ENCODE results near the gene DSCAML1. TPM values are rescaled to one million over a fixed set of nuclear protein-coding genes. Genes with fewer than 3 reads are reported as not detected.

The DSCAML1 gene
- total and polyA plus RNA-seq, 12 donors: 0.16 to 1.5 (median 0.57) TPM

DNA sequence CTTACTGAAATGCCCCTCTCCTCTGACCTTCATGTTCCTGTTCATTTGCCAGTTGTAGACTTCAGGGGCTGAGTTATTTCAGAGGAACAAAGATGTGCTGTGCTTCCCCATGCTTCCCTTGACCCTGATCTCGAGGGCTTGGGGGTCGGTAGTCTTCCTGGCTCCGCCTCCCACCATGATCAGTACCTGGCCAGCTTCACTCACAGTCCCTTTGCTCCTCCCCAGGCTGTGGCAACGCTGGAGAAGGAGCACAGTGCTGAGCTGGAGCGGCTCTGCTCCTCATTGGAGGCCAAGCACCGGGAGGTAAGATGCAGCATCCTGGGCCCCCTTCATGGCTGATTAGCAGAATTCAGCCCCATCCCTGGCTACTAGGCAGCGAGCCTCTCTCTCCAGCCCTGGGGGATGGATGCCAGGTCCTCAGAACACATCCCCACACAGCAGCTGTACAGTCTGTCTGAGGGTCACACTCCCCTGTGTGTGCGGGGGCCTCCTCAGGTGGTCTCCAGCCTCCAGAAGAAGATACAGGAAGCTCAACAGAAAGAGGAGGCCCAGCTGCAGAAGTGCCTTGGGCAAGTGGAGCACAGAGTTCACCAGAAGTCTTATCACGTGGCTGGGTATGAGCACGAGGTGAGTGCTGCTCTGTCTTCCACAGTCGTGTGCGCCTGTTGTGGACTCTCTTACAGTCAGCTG, 404.9 kb downstream of the DSCAML1 start:
- TF ChIP-seq, protein P1, sequence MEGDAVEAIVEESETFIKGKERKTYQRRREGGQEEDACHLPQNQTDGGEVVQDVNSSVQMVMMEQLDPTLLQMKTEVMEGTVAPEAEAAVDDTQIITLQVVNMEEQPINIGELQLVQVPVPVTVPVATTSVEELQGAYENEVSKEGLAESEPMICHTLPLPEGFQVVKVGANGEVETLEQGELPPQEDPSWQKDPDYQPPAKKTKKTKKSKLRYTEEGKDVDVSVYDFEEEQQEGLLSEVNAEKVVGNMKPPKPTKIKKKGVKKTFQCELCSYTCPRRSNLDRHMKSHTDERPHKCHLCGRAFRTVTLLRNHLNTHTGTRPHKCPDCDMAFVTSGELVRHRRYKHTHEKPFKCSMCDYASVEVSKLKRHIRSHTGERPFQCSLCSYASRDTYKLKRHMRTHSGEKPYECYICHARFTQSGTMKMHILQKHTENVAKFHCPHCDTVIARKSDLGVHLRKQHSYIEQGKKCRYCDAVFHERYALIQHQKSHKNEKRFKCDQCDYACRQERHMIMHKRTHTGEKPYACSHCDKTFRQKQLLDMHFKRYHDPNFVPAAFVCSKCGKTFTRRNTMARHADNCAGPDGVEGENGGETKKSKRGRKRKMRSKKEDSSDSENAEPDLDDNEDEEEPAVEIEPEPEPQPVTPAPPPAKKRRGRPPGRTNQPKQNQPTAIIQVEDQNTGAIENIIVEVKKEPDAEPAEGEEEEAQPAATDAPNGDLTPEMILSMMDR (IDR thresholded peaks at IDR 0.05): no peak
- ATAC-seq (no peak), DNase-seq (no peak)
- no peaks in the 10 kb centered on the region for H3K27me3 ChIP-seq
- no peak overlapping the region for H3K27ac ChIP-seq
- H3K9me3 ChIP-seq: no peaks in the 10 kb centered on the region
- H3K4me1 ChIP-seq: no peaks in the 10 kb centered on the region
- intact Hi-C loops (cut with DNase I): no loop called here
- peaks cover 0 to 97% (median 41%) of the 10 kb centered on the region in 9 donors for H3K36me3 ChIP-seq
- 88 to 93% methylated on average over 12 of the region's 12 CpGs for WGBS, 2 donors
- H3K4me3 ChIP-seq: no peak overlapping the region

DNA sequence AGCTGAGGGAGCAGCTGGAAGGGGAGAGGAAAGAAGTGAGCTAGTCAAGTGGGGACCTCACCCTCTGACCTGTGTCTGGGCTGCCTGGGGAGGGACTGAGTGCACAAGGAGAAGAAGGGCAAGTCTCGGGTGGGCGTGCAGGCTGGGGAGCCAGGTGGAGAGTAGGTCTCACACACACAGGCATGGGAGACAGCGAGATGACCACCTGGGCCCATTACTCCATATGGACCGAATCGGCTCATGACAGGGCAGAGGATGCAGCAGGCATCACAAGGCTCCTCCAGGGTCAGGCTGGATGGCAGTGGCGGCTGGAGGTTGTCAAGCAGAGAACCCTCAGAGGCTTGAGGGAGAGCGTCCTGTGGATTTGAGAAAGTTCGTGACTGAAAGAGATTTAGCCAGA, 405.8 kb downstream of the DSCAML1 start:
- ATAC-seq (no peak), DNase-seq (no peak)
- no peak overlapping the region for H3K4me3 ChIP-seq
- H3K27me3 ChIP-seq: no peaks in the 10 kb centered on the region
- H3K9me3 ChIP-seq: no peaks in the 10 kb centered on the region
- H3K4me1 ChIP-seq: no peaks in the 10 kb centered on the region
- intact Hi-C loops (cut with DNase I): no loop called here
- TF ChIP-seq, protein P1 (IDR thresholded peaks at IDR 0.05): no peak
- WGBS, 2 donors: 95 to 96% methylated on average over 8 of the region's 8 CpGs
- peaks cover 0 to 97% (median 35%) of the 10 kb centered on the region in 9 donors for H3K36me3 ChIP-seq
- H3K27ac ChIP-seq: no peak overlapping the region

DNA sequence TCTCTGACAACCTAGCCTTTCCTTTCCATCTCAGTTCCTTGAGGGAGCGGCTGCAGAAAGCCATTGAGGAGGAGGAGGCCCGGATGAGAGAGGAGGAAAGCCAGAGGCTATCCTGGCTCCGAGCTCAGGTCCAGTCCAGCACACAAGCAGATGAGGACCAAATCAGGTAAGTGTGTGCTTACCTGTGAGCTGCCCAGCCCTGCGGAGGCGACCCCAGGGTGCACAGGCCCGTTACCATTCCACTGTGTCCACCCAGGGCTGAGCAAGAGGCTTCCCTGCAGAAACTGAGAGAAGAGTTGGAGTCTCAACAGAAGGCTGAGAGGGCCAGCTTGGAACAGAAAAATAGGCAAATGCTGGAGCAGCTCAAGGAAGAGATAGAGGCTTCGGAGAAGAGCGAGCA, 406.3 kb downstream of the DSCAML1 start:
- Histone ChIP-seq H3K4me1 (no peaks in the 10 kb centered on the region), H3K9me3 (no peaks in the 10 kb centered on the region), H3K4me3 (no peak overlapping the region), H3K27ac (no peak overlapping the region), H3K36me3 (peaks cover 0 to 95% (median 35%) of the 10 kb centered on the region in 9 donors), H3K27me3 (no peaks in the 10 kb centered on the region)
- TF ChIP-seq, protein P1 (IDR thresholded peaks at IDR 0.05): no peak
- intact Hi-C loops (cut with DNase I): no loop called here
- DNase-seq (no peak), ATAC-seq (no peak)
- 97 to 98% methylated on average over 8 of the region's 8 CpGs for WGBS, 2 donors

DNA sequence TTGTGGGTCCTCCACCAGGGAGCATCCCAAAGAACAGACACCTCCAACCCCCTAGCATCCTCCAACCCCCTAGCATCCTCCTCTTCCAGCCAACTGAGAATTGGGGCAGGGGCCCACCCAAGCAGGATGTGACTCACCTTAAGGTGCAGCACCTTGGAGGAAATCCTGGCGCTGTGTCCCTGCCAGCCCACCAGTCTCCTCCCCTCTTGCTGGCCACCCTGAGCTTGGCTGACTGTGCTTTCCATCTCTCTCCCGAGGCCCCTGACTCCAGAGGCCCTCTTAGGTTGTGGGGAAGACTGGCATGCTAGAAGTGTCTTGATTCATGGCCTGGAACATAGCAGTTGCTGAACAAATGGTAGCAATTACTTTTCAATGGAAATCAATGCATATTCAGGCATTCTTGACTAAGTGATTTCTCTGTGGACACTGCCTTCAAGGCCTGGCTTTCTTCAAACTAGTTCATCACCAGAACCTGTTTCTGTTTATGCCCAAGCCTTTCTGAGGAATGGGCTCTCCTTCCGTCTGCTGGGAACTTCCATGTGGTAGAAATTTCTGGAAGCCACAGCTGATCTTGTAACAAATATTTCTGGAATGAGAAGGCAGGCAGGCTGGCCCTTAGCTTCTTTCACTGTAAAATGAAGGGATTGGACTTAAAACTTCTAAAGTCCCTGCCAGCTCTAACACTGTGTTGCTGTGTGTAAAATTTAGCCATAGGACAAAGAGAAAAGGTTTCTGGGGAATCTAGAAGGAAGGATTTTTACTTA, 408.8 kb downstream of the DSCAML1 start:
- no peak overlapping the region for H3K27ac ChIP-seq
- peaks cover 0 to 95% (median 19%) of the 10 kb centered on the region in 9 donors for H3K36me3 ChIP-seq
- no peaks in the 10 kb centered on the region for H3K9me3 ChIP-seq
- DNase-seq: no peak
- intact Hi-C loops (cut with DNase I): no loop called here
- H3K4me3 ChIP-seq: no peak overlapping the region
- no peaks in the 10 kb centered on the region for H3K4me1 ChIP-seq
- TF ChIP-seq, protein P1 (IDR thresholded peaks at IDR 0.05): no peak
- 94 to 96% methylated on average over 3 of the region's 3 CpGs for WGBS, 2 donors
- H3K27me3 ChIP-seq: no peaks in the 10 kb centered on the region
- no peak for ATAC-seq

Measured in heart right ventricle (tissue), 16 donors.